K562 (cell line): ENCODE measurements around the gene NR1H2. TPM values are rescaled to one million over a fixed set of nuclear protein-coding genes. Genes with fewer than 3 reads are reported as not detected.

Experiments
- CAMTA2 ChIP-seq: fragments of 250-450 bp; sonication (Bioruptor Pico); conservative IDR thresholded peaks from 2 replicates; pipeline ENCODE4 v1.5.1; 2022
- CREM ChIP-seq: IDR thresholded peaks from 2 replicates; pipeline ENCODE4 v1.6.1; 2014; ENCODE audit warnings: antibody characterized with exemption, low read depth
- FOXM1 ChIP-seq, 2 experiments: fragments of 450-650 bp in 1 of 2; sonication (generic) in 1 of 2; formaldehyde crosslinking in 1 of 2; IDR thresholded peaks; 2 replicates each; pipeline versions ENCODE4 v1.6.1 to v1.9.0; 2017 to 2022; ENCODE audit warnings: low read depth in 2 of 2, mild to moderate bottlenecking in 2 of 2, missing genetic modification reagents in 1 of 2, moderate library complexity in 1 of 2
- FUS ChIP-seq: fragments of 200-400 bp; formaldehyde crosslinking; optimal IDR thresholded peaks from 2 replicates; pipeline ENCODE3; 2017; ENCODE audit warnings: low read depth, low read length
- HDGF ChIP-seq: fragments of 450-650 bp; IDR thresholded peaks from 2 replicates; pipeline ENCODE4 v1.6.1; 2016
- JUND ChIP-seq, 2 experiments: IDR thresholded peaks; 2 replicates in 1 of 2; 3 replicates in 1 of 2; pipeline ENCODE4 v1.6.1; 2011; ENCODE audit warnings: borderline replicate concordance in 2 of 2, low read depth in 2 of 2, low read length in 2 of 2, improper control_type of control experiment in 1 of 2, missing biosample characterization in 1 of 2, missing genetic modification characterization in 1 of 2, missing genetic modification reagents in 1 of 2
- NFIX ChIP-seq: fragments of 250-450 bp; sonication (Bioruptor Pico); IDR thresholded peaks from 2 replicates; pipeline ENCODE4 v1.4.0; 2020; ENCODE audit warnings: low read depth, mild to moderate bottlenecking, moderate library complexity
- RBBP5 ChIP-seq: fragments of 200-600 bp; sonication (generic); IDR thresholded peaks from 2 replicates; pipeline ENCODE4 v1.6.1; 2012; ENCODE audit warnings: borderline replicate concordance, mild to moderate bottlenecking, low read length, control low read depth, inconsistent platforms; ENCODE audit not compliant: insufficient read depth, poor library complexity, severe bottlenecking
- RBM34 ChIP-seq: fragments of 200-400 bp; formaldehyde crosslinking; IDR thresholded peaks from 2 replicates; pipeline ENCODE4 v1.6.1; 2018; ENCODE audit warnings: low read length, borderline replicate concordance; ENCODE audit not compliant: insufficient read depth
- SMARCA4 ChIP-seq: fragments of 450-650 bp; IDR thresholded peaks from 2 replicates; pipeline ENCODE4 v1.6.1; 2016
- TEAD1 ChIP-seq, 2 experiments: fragments of 450-650 bp in 1 of 2; sonication (generic) in 1 of 2; formaldehyde crosslinking; IDR thresholded peaks; 2 replicates each; pipeline versions ENCODE4 v1.4.0 to v1.8.0; 2020 to 2022; ENCODE audit warnings: mild to moderate bottlenecking in 2 of 2, missing genetic modification reagents in 1 of 2
- ZNF551 ChIP-seq: fragments of 250-450 bp; sonication (Bioruptor Pico); IDR thresholded peaks from 2 replicates; pipeline ENCODE4 v1.5.0; 2021; ENCODE audit warnings: mild to moderate bottlenecking, moderate library complexity
- ZNF584 ChIP-seq: fragments of 200-800 bp; sonication (Bioruptor generic); IDR thresholded peaks from 2 replicates; pipeline ENCODE4 v1.6.1; 2016; ENCODE audit warnings: low read depth, mild to moderate bottlenecking, missing genetic modification characterization, missing compliant biosample characterization
- polyA plus RNA-seq, 8 experiments: library from polyadenylated mRNA; depleted of rRNA in 4 of 8; stranded (reverse) in 5 of 8; unstranded in 3 of 8; fragments of >200 nt; fragmentation: Nextera tagmentation in 2 of 8; fragmentation: Illumina TruSeq in 1 of 8; extraction: Ambion mirVana in 2 of 8; extraction: Trizol in 1 of 8; gene quantifications; 2 replicates each; pipeline versions ENCODE4 v1.2.1 to v1.2.3, GENCODE V29; 2011 to 2014; ENCODE audit warnings: inconsistent platforms in 1 of 8, missing spikeins in 1 of 8
- total RNA-seq, 7 experiments: library from RNA; depleted of rRNA in 6 of 7; stranded (reverse); fragments of >200 nt in 6 of 7; fragmentation: Illumina TruSeq in 2 of 7; extraction: Trizol in 2 of 7; gene quantifications; 2 replicates each; pipeline versions ENCODE4 v1.2.1 to v1.2.3, GENCODE V29; 2011 to 2021; ENCODE audit warnings: low replicate concordance in 1 of 7
- TF ChIP-seq, protein P1 (sequence below), 2 experiments: fragments of 450-650 bp in 1 of 2; IDR thresholded peaks; 2 replicates each; pipeline ENCODE4 v1.6.1; 2011 to 2017; ENCODE audit warnings: low read depth in 2 of 2, antibody characterized with exemption in 1 of 2, borderline replicate concordance in 1 of 2, low read length in 1 of 2, mild to moderate bottlenecking in 1 of 2, mixed read lengths in 1 of 2; ENCODE audit not compliant: control insufficient read depth in 1 of 2
- TF ChIP-seq, protein P2 (sequence below): sonication (generic); formaldehyde crosslinking; IDR thresholded peaks from 2 replicates; pipeline ENCODE4 v1.8.0; 2022; ENCODE audit warnings: missing genetic modification reagents, mild to moderate bottlenecking, borderline replicate concordance
- TF ChIP-seq, protein P3 (sequence below): IDR thresholded peaks from 2 replicates; pipeline ENCODE4 v1.6.1; 2014; ENCODE audit warnings: antibody characterized with exemption
- TF ChIP-seq, protein P4 (sequence below): fragments of 450-650 bp; IDR thresholded peaks from 2 replicates; pipeline ENCODE4 v1.6.1; 2016
- TF ChIP-seq, protein P5 (sequence below): sonication (generic); formaldehyde crosslinking; IDR thresholded peaks from 2 replicates; pipeline ENCODE4 v1.8.1; 2023; ENCODE audit warnings: mild to moderate bottlenecking, missing genetic modification reagents, moderate library complexity

Gene NR1H2
- total and polyA plus RNA-seq, 9 of the 15 experiments (the other 6 are each of a cell fraction or from before 2014, with no cell fraction given): 0.11 to 73.8 (median 24.0) TPM

DNA sequence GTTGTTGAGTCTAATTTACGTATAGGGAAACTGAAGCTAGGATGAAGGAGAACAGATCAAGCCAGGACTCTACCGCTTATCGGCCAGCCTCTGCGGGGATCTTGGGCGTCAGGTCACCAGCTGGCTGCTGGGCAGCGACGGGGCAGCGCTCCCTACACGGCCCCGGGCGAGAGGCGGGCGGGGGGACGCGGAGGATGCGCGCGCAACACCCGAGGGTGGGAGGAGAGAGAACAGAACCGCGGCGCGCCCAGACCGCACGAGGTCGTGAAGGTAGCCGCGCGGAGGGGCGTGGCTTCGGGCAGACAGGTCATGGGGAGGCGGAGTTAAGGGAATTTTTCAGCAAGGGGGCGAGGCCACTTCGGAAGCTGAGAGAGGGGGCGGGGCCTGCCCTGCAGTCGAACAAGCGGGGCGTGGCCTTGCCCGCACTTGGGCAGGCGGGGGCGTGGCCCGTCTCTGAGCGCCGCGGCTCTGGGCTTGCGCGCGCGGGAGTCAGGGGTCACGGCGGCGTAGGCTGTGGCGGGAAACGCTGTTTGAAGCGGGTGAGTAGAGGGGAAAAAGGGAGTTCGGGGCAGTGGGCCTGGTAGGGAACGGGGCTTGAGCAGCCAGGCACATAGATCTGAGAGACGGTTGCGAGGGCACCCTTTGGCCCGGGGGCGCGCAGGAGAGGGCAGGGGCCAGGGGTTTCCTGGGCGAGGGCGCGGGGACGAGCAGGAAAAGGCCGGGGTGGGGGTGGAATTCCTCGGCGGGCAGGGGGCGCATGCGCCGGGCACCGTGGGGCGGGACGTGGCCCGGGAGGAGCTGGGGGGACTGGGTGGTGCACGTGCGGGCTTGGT is 7.8 kb downstream of the NR1H2 start, which contains the start of gene POLD1 (continued):
- TF ChIP-seq, protein P1, sequence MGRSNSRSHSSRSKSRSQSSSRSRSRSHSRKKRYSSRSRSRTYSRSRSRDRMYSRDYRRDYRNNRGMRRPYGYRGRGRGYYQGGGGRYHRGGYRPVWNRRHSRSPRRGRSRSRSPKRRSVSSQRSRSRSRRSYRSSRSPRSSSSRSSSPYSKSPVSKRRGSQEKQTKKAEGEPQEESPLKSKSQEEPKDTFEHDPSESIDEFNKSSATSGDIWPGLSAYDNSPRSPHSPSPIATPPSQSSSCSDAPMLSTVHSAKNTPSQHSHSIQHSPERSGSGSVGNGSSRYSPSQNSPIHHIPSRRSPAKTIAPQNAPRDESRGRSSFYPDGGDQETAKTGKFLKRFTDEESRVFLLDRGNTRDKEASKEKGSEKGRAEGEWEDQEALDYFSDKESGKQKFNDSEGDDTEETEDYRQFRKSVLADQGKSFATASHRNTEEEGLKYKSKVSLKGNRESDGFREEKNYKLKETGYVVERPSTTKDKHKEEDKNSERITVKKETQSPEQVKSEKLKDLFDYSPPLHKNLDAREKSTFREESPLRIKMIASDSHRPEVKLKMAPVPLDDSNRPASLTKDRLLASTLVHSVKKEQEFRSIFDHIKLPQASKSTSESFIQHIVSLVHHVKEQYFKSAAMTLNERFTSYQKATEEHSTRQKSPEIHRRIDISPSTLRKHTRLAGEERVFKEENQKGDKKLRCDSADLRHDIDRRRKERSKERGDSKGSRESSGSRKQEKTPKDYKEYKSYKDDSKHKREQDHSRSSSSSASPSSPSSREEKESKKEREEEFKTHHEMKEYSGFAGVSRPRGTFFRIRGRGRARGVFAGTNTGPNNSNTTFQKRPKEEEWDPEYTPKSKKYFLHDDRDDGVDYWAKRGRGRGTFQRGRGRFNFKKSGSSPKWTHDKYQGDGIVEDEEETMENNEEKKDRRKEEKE (IDR thresholded peaks at IDR 0.05; ENCODE audit: borderline replicate concordance in 1 of 2, control insufficient read depth in 1 of 2, low read depth in 2 of 2, low read length in 1 of 2): no peak
- no peak for TF ChIP-seq ZNF584 (CRISPR knock-in tag)
- no peak for TF ChIP-seq ZNF551
- TF ChIP-seq, protein P2, sequence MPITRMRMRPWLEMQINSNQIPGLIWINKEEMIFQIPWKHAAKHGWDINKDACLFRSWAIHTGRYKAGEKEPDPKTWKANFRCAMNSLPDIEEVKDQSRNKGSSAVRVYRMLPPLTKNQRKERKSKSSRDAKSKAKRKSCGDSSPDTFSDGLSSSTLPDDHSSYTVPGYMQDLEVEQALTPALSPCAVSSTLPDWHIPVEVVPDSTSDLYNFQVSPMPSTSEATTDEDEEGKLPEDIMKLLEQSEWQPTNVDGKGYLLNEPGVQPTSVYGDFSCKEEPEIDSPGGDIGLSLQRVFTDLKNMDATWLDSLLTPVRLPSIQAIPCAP: no peak
- no peak for TF ChIP-seq FOXM1 (IDR thresholded peaks at IDR 0.05; ENCODE audit: low read depth)
- TF ChIP-seq FOXM1 (CRISPR knock-in tag; IDR thresholded peaks at IDR 0.05; ENCODE audit: low read depth): no peak
- no peak; the same call in 1 of the 2 replicates for TF ChIP-seq JUND (IDR thresholded peaks at IDR 0.05; ENCODE audit: borderline replicate concordance, low read depth, low read length)
- no peak for TF ChIP-seq JUND (tag; IDR thresholded peaks at IDR 0.05; ENCODE audit: borderline replicate concordance, low read depth, low read length)
- peak; percentile 73 for TF ChIP-seq FUS
- no peak for TF ChIP-seq HDGF
- TF ChIP-seq SMARCA4: no peak
- TF ChIP-seq RBBP5: no peak
- TF ChIP-seq CAMTA2 (CRISPR knock-in tag): peak; percentile 97
- peak; percentile 71 for TF ChIP-seq CREM
- TF ChIP-seq RBM34: peak; percentile 77; the same call in 1 of the 2 replicates
- TF ChIP-seq, protein P3, sequence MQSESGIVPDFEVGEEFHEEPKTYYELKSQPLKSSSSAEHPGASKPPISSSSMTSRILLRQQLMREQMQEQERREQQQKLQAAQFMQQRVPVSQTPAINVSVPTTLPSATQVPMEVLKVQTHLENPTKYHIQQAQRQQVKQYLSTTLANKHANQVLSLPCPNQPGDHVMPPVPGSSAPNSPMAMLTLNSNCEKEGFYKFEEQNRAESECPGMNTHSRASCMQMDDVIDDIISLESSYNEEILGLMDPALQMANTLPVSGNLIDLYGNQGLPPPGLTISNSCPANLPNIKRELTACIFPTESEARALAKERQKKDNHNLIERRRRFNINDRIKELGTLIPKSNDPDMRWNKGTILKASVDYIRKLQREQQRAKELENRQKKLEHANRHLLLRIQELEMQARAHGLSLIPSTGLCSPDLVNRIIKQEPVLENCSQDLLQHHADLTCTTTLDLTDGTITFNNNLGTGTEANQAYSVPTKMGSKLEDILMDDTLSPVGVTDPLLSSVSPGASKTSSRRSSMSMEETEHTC: peak; percentile 36
- peak; percentile 4 to 81; a peak in 2 of 4 replicates for TF ChIP-seq TEAD1 (CRISPR knock-in tag; IDR thresholded peaks at IDR 0.05)
- TF ChIP-seq, protein P4, sequence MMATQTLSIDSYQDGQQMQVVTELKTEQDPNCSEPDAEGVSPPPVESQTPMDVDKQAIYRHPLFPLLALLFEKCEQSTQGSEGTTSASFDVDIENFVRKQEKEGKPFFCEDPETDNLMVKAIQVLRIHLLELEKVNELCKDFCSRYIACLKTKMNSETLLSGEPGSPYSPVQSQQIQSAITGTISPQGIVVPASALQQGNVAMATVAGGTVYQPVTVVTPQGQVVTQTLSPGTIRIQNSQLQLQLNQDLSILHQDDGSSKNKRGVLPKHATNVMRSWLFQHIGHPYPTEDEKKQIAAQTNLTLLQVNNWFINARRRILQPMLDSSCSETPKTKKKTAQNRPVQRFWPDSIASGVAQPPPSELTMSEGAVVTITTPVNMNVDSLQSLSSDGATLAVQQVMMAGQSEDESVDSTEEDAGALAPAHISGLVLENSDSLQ: peak; percentile 42
- TF ChIP-seq NFIX (CRISPR knock-in tag): no peak
- TF ChIP-seq, protein P5, sequence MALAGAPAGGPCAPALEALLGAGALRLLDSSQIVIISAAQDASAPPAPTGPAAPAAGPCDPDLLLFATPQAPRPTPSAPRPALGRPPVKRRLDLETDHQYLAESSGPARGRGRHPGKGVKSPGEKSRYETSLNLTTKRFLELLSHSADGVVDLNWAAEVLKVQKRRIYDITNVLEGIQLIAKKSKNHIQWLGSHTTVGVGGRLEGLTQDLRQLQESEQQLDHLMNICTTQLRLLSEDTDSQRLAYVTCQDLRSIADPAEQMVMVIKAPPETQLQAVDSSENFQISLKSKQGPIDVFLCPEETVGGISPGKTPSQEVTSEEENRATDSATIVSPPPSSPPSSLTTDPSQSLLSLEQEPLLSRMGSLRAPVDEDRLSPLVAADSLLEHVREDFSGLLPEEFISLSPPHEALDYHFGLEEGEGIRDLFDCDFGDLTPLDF (CRISPR knock-in tag): peak; percentile 97
